Measurements from ENCODE around the gene OSBPL5.

GRCh38 chr11:3123761-3124733 is 41.1 kb downstream of the OSBPL5 start:
- TF ChIP-seq CTCF (conservative IDR thresholded peaks at IDR 0.05; ENCODE audit: low read depth, low read length) (no peak), EZH2 (IDR thresholded peaks at IDR 0.05; ENCODE audit: low read length, unreplicated experiment) (no peak)
